ENCODE results near the gene CNTLN.
"Not testable (repeated sequence)": the region's sequence is repeated elsewhere in the genome, so short reads cannot be mapped to it uniquely, and the experiment has no call there.

Gene CNTLN

DNA sequence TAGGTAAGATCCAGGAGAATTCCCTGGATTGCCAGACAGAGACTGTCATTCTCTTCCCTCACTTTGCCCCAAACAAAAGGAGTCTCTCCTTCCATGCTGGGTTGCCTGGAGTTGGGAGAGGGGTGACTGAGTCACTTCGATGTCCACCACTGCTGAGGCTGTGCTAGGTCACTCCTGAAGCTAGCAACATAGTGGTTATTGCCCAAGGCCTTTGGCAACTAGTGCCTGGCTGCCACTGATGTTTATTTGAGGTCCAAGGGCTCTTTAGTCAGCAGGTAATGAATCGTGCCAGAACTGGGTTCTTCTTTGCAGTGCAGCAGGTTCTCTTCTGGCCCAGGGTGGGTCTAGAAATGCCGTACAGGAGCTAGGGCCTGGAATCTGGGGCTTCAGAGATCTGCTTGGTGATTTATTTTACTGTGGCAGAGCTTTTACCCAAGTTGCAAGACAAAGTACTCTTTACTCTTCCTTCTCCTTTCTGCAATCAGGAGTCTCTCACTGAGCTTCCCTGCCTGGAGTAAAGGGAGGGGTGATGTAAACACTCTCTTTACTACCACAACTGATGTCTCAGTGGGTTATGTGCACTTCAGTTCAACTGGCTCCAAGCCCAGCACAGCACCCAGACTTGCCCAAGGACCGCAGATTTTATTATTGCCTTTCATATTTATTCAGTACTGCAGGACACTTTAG is 288.3 kb downstream of the CNTLN start:
- DNase-seq (ENCODE audit: low read depth in 3 of 3): no peak

DNA sequence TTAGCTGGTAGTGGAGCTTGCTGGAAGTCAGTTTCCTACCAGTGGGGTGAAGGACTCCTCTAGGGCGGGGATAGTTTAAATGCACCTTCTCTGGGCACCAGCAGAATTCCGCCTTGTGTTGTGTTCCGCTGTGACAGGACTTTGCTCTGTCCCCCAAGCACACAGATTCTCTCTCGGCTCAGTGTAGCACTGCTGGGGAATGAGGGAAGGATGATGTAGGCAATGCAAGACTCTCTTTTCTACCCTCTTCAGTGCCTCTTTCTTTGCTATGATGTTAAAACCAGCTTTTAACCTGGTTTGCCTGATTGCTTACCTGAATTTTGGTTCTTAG is 288.8 kb downstream of the CNTLN start:
- DNase-seq (ENCODE audit: low read depth in 3 of 3): no peak

DNA sequence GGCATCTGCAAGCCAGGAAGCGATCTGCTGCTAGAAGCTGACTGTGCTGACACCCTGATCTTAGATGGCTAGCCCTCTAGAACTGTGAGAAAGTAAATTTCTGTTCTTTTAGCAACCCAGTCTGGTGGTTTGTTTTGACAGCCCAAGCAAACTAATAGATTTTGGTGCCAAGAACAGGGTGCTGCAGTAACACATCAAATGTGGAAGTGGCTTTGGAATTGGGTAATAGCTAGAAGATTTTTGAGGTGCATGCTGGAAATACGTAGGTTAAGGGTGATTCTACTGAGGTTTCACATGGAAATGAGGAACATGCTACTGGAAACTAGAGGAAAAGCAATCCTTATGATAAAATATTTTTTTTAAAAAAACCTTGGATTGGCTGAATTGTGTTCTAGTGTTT is 290.5 kb downstream of the CNTLN start:
- no peak for DNase-seq (ENCODE audit: low read depth in 3 of 3)

DNA sequence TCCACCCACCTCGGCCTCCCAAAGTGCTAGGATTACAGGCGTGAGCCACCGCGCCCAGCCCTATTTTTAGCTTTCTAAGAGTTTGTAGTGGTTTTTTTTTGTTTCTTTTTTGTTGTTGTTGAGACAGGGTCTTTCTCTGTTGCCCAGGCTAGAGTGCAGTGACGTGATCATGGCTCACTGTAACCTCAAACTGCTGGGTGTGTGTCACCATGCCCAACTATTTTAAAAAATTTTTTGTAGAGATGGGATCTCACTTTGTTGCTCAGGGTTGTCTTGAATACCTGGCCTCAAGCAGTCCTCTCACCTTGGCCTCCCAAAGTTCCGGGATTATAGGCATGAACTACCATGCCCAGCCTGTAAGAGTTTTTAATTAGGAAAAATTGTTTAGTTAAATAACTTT is 298.7 kb downstream of the CNTLN start:
- no peak for DNase-seq (ENCODE audit: low read depth in 3 of 3)

DNA sequence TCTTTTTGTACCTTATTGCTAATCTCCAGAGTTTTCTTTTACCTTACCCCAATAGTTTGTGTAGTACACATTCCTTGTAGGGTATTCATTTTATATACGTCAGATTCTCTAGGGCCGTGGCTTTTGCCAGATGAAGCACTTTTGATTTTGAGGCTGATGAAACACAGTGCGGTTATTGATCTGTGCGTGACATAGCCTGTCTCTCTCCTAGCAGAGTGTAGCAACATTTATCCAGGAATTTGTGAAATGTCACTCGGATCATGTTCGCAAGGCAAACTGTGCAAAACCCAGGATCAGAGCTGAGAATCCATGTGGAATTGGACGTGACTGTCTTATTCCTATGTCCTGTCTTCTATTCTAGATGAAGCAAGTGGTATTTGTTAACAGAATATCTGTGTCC is 302.0 kb downstream of the CNTLN start:
- DNase-seq (ENCODE audit: low read depth in 3 of 3): no peak

DNA sequence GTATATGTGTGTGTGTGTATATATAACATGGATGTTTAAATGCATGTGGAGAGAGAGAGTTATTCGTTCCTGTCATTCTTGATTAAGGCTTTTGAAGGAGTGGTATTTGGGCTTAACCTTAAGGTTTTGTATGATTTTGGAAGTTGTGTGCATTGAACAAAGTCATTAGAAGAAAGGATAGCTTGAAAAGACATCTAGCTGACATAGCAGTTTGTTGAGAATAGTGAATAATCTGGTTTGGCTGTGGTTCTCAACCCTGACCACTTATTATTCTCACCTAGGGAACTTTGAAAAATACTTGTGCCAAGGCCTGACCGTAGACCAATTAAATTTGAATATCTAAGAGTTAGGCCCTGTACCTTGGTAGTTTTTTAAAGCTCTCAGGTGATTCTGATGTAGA is 303.0 kb downstream of the CNTLN start:
- no peak for DNase-seq (ENCODE audit: low read depth in 3 of 3)

DNA sequence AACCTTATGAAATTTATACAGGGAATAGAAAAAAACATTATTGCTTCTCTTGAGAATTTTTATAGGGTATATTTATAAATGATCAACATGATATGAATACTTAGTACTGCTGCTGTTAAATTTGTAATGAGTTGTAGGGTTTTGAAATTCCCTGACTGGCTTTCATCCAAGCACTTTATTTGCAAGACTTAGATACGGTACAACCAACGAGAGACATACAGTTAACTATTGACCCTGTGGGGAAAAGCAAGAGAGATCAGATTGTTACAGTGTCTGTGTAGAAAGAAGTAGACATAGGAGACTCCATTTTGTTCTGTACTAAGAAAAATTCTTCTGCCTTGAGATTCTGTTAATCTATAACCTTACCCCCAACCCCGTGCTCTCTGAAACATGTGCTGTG is 310.3 kb downstream of the CNTLN start:
- DNase-seq (ENCODE audit: low read depth in 3 of 3): not testable (repeated sequence)

DNA sequence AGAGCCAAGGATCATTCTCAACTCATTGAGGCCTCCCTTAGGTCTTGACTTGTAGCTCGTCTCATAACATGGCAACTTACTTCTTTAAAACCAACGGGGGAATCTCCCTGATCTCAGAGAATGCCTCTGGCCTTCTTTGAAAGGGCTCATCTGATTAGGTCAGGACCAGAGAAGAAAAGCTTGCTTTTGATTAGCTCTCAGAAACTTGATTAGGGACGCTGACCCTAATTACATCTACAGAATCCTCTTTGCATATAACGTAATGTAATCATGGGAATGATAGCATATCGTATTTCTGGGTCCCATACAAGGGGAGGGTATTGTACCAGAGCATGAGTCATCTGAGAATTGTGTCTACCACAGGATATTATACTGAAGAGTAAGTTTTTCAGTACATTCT is 318.9 kb downstream of the CNTLN start:
- DNase-seq (ENCODE audit: low read depth in 3 of 3): no peak

DNA sequence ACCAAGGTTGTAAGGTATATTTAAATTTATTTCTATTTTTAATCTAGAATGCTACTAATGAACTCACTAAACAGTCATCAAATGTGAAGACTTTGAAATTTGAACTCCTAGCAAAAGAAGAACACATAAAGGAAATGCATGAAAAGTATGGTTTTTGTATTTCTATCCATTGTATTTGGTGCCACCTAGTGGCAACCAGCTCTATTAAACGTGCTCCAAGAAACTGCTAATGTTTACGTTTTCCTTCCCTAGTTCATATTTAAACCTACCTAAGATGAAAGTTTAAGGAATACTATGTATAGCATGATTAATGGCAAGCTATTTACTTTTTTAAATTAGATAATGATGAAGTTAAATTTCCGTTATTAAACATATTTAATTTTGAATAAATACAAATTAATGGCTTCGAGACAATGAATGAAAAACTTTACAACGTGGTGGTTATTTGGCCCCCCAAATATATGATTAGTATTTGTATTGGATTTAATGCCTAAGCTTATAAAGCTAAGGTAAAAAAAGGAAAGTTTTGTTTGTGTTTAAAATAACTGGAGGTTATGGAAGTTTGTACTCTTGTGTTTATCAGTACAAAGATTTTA is 328.1 kb downstream of the CNTLN start:
- no peak for DNase-seq (ENCODE audit: low read depth in 3 of 3)

DNA sequence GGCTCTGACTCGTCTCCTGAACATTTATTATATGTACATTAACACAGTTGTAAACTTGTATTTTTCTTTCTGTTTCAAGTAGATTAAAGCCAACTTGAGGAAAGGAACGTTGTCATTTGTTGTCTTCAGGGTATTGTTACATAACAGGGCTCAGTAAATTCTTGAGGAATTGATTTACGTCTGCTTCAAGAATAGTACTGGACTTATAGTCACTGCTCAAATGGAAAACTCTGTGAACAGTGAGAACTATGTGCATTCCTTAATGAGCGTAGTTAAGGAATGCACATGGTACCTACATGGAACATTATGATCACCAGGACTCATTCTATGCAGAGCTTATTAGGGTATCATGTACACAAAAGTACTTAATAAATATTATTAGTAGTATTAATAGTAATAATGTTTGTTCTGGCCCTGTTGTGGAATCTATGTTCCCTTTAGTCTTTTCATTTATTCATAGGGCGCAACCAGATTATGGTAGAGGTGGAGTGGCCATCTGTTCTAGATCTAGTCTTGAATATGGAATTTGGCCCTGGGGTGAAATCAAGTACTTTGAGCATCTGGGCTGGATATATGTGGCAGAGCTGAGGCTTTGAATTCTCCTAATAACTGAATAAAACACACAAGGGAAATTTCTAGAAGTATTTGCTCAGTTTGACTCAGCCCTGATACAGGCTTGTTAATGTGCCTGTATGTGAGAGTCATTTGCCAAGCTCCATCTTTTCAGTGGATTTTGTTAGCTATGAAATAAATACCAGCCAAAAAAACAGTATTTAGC is 335.4 kb downstream of the CNTLN start:
- no peak for DNase-seq (ENCODE audit: low read depth in 3 of 3)

DNA sequence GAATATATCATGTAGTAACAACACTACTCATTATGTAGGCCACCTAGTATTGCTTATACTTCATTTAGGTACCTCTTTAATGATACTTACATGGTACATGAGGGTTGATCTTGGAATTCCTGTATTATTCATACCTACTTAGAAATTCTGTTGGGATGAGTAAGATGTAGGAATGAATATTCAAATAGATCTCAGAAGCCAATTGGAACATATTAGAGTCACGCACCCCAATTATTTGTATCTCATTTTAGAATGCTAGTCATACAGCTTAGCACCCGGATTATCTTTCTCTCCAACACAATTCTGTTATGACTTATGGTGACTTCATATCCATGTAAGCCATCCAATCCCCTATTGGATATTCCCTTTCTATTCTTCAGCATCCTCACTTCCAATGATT is 337.3 kb downstream of the CNTLN start:
- no peak for DNase-seq (ENCODE audit: low read depth in 3 of 3)

DNA sequence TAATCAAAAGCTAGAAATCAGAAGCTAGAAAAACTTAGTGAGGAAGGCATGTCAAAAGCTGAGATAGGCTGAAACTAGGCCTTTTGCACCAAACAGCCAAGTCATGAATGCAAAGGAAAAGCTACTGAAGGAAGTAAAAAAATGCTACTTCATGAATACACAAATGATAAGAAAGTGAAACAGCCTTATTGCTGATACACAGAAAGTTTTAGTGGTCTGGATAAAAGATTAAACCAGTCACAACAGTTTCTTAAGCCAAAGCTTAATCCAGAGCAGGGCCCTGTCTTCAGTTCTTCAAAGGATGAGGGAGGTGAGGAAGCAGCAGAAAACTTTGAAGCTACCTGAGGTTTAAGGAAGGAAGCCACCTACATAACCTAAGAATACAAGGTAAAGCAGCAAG is 341.6 kb downstream of the CNTLN start:
- no peak for DNase-seq (ENCODE audit: low read depth in 3 of 3)

DNA sequence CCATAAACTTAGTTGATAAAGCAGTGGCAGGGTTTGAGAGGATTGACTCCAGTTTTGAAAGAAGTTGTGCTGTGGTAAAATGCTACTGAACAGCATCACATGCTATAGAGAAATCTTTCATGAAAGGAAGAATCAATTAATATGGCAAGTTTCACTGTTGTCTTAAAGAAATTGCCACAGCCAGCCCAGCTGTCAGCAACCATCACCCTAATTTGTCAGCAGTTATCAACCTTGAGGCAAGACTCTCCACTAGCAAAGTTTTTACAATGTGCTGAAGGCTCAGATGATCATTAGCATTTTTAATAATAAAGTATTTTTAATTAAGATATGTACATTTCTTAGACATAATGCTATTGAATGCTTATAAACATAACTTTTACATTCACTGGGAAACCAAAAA is 343.0 kb downstream of the CNTLN start:
- no peak for DNase-seq (ENCODE audit: low read depth in 3 of 3)

DNA sequence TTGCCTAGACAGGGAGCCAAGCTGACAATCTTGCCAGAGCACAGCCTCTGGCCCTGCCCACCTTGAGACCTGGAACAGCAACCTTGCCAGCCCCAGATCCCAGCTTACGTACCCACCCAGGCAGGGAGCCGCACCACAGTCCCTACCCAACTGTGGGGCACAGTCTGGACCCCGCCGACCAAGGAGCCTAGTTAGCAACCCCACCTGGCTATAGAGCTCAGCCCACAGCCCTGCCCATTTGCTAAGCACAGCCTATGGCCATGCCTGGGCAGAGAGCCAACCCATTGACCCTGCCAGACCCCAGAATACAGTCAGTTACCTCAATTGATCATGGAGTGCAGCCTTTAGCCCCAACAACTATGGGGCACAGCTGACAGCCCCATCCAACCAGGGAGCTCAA is 346.1 kb downstream of the CNTLN start:
- no peak for DNase-seq (ENCODE audit: low read depth in 3 of 3)

DNA sequence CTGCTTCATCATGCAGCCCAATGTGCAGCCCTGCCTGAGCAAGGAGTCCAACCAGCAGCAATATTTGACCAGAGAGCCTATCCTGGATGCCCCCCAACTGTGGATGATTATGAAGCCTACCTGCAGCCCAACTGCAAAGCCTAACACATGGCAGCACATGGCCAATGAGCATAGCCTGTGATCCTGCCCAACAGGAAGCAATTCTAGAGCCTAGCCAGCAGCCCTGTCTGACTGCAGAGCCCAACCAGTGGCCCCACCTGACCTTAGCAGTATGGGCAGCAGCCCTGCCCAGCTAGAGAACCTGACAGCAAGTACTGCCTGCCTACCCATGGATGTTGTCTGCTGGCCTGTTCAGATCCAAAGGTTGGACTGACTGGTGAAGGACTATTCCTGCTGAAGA is 346.7 kb downstream of the CNTLN start:
- no peak for DNase-seq (ENCODE audit: low read depth in 3 of 3)

DNA sequence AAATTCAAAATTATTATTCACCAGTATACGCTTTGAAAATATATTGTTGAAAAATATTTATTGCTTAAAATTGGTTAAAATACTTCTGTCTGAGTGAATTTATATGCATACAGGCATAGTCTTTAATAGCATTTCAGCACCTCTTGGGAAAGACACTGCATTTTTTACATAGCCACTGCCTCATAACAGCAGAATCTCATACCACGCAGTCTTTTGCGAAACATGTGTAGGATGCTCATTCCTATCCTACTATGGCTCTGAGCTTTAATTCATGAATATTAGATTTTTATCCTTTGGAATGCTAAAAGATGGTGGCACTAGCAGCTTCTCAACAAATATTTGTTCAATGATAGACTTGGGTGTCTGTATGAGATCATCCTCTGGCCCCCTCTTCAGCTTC is 350.1 kb downstream of the CNTLN start:
- DNase-seq (ENCODE audit: low read depth in 3 of 3): no peak

DNA sequence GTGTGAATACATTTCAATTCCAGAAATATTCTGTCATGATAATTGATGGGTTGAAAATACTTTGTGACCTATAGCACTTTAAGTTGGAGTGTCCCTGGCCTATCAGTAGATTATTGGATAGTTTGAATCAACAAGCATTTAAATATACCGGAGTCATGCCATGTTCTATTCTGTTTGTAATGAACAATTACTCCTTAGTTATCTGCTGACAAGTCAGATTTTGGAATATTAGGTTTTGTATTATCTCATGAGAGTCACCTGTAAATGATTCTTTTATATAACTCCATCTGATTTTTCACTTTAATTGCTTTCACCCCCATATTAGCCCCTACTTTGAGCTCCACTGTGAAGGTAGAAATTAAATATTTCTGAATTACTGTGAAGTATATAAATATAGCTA is 351.6 kb downstream of the CNTLN start:
- DNase-seq (ENCODE audit: low read depth in 3 of 3): no peak

DNA sequence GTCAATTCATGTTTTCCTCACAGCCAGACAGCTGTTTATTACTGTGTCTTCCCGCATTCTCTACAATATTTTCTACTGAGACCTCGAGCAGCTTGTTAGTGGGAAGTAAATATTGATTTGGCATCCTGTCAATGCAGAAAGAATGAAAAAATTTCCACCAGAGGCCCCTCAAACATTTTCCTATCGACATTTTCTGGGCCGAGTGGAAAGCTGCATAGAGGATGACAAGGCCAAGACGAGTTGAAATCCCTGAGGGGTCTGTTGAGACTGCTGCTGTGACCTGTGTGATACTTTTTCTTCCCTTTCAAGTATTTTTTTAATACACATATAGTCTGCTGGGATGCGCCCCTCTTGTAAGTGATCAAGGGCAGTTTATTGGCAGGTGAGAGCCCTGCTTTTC is 352.6 kb downstream of the CNTLN start:
- no peak for DNase-seq (ENCODE audit: low read depth in 3 of 3)

DNA sequence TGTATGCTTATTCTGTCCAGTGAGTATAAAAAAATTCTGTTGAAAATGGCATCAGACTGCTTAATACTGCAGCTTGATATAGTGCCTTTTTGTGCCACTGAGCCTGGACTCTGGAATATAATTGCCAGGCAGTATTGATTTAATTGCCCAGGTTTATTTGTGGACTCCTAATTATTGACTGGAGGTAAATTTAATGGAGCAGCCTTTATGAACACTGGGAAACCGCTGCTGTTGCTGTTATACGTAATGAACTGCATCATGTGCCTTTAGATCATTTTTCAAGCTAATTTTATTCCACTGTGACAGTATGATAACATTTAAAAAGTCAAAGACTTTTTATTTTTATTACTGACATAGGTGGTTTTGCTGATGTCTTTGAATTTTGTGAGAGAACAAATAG is 353.8 kb downstream of the CNTLN start:
- DNase-seq (ENCODE audit: low read depth in 3 of 3): no peak

DNA sequence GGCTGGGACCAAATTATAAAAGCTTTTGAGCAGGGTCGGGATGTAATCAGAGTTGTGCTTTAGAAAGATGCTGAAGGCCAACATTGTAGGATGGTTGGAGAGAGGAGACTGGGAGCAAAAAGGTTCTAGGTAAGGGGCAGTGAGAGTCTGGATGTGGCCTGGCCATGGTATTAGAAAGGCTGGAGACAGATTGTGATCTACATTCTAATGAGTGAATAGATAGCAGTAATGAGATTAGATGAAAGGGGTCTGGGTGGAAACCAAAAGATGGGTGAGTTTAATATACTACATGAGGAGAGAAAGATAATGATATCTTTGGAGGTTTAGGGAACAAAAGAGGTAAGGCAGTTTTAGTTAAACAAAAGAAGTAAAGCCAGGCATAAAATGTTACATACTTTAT is 355.3 kb downstream of the CNTLN start:
- no peak for DNase-seq (ENCODE audit: low read depth in 3 of 3)

DNA sequence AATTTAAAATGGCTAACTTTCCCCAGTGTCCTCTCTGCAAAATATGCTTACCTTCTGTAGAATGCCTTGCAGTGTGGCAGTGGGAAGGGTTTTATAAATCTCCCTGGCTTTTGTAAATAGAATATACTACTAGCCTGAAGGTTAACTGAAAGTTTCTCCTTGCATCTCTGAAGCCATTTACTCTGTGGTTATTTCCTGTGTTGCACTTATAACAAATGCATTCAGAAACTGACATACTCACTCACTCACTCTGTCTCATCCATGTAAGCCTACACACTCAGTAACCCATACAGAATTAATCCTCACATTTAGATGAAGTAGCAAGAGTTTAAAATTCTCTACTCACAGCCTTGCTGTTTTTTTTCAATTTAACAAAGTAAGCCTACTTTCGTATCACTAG is 356.9 kb downstream of the CNTLN start:
- DNase-seq (ENCODE audit: low read depth in 3 of 3): no peak

DNA sequence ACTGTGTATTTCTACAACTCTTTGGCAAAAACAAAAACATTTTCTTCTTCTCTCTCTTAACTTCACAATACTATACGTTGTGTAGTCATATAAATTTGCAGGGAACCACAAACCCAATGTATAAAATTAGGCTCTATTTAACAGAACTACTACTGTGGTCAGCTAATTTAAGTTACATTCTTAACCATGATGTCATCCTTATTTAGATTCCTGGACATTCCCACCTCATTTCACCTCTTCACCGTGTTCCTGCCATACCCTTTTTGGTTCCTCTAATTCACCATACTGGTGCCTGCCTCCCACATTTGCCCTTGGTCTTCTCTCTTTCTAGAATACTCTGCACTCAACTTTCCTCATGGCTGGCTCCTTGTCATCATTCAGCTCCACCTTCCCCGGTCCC is 368.4 kb downstream of the CNTLN start:
- DNase-seq (ENCODE audit: low read depth in 3 of 3): no peak

DNA sequence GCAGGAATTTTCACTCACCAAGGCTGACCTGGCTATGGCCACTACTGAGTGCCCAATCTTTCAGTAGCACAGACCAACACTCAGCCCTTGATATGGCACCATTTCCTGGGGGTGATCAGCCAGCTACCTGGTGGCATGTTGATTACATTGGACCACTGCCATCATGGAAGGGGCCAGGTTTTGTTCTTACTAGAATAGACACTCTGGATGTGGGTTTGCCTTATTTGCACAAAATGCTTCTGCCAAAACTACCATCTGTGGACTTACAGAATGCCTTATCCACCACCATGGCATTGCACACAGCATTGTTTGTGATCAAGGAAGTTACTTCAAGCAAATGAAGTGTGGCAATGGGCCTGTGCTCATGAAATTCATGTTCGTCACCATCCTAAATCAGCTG is 374.3 kb downstream of the CNTLN start:
- DNase-seq (ENCODE audit: low read depth in 3 of 3): no peak

DNA sequence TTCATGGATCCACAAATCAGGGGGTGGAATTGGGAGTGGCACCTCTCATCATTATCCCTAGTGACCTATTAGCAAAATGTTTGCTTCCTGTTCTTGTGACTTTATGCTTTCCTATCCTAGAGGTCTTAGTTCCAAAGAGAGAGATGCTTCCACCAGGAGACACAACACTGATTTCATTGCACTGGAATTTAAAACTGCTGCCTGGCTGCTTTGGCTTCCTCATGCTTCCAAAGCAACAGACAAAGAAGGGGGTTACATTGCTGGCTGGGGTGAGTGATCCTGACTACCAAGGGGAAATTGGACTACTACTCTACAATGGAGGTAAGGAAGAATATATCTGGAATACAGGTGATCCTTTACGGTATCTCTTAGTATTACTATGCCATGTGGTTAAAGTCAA is 374.9 kb downstream of the CNTLN start:
- no peak for DNase-seq (ENCODE audit: low read depth in 3 of 3)

Measured in stimulated activated CD4-positive, alpha-beta T cell treated with anti-CD3 and anti-CD28 coated beads, TNF-alpha, amount 100 ng/mL, for 48 hours (primary cell).